A204.1 (cell line): ENCODE measurements around the gene CDCA7L.
"Not testable (repeated sequence)": the region's sequence is repeated elsewhere in the genome, so short reads cannot be mapped to it uniquely, and the experiment has no call there.

ENCODE experiments used
- FAIRE-seq: peaks from 2 replicates; lab custom pipeline; 2012; peaks lifted over from hg19 to GRCh38; lab: Jason Lieb, UNC

The CDCA7L gene

DNA sequence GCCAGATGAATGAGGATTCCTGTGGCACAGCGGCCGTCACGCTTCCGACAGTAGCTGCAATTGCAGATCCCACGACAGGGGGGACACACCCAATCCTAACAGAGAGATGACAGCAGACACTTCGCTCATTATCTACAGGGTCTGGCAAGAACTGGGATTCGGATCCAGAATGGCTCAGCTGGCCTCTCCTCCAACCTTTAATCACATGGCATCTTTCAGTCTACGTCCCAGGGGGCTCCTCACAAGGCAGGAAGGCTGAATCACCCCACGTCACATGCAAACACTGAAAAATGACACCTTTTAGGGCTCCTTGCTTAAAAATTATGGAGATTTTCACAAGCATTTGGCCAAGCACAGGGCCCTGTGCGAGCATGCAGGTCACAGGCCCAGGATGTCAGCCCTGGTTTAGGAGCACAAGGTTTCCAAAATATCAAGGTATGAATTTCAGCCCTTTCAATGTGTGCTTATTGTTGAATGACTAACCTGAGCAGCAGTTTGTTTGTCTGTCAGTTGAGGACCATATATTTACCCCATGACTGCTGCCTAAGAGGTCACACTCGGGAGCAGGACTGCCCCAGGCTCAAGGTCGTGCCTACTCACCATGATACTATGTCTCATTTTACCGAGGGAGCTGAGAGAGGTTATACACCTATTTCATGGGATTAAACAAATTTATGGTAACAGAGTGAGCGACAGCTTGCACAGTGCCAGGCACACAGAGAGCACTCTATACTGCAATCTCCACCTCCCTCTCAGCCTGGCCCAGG lies 42.5 kb downstream of the CDCA7L start:
- FAIRE-seq, result no peak

DNA sequence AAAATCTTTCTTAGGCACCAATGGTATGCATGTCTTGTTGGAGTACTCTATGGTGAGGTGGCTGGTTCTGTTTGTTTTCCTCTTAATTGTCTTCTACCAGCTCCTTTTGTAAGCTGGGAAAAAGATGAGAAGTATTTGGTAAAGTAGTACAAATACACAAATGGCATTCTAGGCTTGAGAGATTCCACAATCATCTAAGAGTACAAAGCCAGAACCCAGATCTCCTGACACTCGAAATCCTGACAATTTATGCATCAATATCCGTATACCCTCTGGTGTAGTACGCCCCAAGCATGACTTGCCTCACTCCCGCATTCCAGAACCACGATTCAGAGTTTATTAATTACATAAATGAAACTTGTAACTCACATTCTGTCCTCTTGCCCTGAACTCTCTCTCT lies 43.5 kb downstream of the CDCA7L start:
- FAIRE-seq, result no peak

DNA sequence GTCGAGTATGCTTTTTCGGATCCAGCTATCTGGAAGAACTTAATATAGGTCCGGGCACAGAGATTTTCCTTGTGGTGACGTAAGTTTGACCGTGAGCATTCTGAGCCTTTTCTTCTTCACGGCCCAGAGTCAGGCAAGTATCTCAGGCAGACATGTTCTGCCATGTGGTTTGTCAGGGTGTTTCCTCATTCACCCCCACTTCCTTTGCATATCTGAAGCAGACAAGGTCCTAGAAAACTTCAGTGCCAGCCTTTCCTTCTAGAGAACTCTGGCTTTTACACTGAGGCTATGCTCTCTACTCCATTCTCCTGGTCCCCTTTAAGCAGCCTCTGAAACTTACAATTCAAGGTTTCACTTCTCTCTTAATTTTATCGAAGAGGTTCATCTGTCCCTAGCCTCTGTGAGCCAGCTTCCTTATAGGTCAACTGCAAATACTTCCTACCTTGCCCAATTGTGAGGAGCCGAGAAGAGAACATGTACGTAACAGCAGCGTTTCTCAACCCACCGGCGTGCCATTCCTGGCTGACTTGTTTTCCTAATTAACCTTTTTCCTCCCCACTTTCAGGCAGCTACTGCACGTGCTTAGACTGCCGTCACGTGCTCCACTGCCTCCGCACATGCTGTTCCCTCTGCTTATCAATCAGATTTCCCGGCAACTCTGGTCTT lies 47.3 kb downstream of the CDCA7L start:
- FAIRE-seq, result no peak

DNA sequence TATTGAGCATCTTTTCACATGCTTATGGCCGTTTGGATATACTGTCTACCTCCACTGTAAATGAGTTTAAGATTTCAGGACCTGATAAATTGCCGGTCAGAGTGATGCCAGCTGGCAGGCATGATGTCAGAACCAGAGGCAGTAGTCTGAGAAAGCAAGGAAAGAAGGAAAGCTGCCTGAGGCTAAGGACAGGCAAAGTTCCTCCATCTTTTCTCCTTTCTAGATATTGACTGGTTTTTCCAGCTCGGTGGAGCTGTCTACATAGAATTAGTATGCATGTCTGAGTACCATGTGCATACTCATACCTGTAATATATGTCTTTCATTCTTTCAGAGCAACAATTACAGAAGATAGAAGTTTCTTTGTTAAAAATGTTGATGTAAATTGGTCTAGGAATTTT lies 52.3 kb downstream of the CDCA7L start:
- no peak for FAIRE-seq

DNA sequence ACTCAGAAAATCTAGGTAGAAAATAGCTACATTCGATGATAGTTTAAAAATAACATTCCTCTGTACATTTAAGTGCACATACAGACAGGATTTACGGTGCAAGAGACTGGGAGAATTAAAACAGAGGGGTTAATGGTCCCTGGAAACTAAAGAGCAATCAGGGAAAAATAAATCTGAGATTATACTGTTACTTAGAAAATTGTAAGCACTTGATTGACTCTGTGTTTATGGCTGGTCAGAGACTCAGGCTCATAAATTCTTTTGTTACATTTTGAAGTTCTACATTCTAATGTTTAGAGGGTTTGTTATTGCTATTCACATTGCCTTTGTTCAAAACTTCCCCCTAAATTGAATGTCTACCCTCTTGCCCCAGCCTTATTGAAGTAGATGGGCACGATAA lies 54.4 kb downstream of the CDCA7L start:
- FAIRE-seq, result no peak

DNA sequence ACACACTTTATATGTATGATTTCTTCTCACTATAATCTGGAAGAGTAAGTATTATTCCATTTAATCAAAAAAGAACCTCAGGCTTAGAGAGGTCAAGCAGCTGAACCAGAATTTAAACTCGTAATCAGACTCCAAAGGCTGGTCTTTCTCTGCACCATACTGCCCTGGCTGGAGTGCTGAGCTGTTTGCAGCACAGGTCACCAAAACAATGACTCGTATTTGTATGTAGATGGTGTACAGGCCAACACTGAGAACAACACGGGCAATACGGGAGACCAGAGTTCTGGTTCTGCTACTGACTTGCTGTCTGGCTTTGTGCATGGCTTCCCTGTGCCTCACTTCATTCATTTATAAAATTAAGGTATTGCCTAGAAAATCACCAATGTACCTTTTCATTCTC lies 57.9 kb downstream of the CDCA7L start:
- FAIRE-seq, result no peak

DNA sequence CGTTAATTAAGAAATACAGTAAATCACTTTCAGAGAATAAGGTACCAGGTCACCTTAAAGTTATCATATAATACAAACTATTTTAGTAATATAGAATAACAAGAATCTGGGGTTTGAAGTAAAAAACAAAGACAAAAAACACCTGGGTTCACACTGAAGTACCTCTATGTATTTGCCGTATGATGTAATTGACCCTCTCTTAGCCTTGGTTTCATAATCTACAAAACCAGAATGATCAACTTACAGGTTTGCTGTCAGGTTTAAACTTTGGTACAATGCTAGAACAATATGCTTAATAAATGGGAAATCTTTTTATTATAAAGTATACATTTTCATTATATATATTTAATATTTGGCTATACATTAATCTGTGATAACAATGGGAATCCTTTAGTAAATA lies 58.3 kb downstream of the CDCA7L start:
- no peak for FAIRE-seq

DNA sequence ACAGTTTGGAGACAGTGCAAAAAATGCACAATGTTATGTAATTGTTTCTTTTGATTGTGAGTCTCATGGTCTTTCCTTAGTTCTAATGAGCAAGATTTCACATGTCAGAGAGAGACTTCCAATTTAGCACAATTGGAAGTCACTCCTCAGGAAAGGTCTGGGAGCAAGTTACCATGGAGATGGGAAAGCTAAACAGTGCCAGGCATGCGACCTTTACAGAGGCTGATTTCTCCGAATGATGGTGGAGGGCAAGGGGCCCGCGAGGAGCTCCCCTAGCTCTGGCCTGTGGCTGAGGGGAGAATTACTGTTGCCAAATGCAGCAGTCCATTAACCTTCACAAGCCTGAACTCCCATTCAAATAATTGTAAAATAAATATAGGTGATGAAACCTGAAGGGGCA lies 59.3 kb downstream of the CDCA7L start:
- no peak for FAIRE-seq

DNA sequence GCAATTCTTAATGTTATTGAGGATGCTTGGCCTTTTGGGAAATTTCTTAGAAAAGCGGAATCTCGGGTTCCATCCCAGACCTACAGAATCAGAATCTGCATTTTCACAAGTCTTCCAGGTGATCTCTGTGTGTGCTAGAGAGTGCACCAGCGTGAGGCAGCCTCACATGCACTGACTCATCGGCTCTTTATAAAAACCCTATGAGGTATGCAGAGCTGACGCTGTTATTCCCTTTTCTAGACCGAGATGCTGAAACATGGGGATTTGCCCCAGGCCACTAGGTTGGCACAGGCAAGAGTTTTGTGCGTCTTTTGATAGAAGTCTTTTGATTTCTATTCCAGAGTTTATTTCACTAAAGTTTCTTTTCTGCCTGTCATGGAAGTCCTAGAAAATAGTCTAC lies 61.2 kb downstream of the CDCA7L start:
- FAIRE-seq, result no peak

DNA sequence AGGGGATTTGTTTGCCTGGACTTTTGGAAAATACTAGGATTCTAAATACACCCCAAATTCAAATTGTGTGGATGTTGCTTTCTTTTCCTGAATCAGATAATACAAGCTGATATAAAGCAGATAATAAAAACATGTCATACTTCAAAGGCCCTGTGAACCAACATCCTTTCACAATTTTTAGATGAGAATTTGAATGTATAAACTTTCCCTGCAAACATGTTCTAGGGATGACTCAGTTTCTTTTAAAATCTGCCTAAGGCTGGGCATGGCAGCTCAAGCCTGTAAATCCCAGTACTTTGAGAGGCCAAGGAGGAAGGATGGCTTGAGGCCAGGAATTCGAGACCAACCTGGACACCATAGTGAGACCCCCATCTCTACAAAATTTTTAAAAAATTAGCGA lies 62.2 kb downstream of the CDCA7L start:
- not testable (repeated sequence) for FAIRE-seq

DNA sequence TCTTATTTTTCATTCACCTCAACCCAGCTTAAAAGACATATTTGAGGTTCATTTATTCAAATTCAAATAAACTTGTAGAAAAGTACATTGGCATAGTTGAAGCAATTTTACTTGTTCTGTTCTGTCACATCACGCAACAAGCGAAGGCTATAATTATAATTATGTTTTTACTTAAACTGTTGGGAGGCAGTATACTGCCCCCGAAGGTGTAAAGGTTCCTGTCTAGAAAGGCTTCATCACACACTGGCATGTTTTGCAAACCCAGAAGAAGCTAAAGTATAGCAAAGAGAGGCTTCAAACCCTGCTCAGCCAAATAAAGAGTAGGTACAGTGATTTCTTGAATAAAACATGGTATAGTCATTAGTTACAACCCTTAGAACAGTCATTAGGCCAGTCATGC lies 62.6 kb downstream of the CDCA7L start:
- no peak for FAIRE-seq

DNA sequence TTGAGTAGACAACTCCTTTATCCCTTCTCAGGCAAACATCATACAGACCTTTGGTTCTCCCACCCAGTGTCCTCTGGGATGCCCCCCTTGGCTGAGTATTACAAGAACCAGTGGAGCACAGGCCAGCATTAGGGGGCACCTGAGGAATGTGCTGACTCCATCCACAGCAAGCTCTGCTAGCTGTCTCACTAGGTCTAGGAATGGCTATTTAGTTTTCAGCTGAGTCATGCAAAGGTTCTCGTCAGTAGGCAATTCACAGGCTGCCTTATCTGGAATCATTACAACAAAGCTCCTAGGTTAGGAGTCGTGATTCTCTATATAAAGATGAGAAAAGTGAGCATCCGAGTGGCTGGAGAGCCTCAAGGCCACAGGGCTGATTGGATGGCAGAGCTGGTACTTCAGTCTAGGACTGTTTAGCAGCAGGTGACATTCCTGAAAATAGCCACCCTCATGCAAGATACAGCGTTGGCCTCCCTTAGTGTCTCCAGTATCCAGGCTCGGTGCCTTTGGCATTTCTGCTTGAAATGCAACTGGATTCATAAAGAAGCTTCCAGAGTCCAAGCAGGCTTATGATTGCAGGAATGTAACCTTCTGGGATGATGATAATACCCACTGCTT lies 75.8 kb downstream of the CDCA7L start:
- no peak for FAIRE-seq

DNA sequence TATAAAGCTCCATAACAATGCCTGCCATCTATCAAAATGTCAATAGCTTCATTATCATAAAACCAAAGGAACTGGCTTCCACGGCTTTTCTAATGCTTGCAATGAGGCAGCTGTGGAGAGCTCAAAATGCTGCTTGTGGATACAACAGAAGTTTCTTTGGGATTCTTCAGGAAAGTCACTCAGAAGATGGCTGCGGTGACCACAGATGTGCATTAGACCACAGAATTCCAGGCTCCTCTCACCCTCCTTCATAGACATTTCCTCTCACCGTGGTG lies 77.2 kb downstream of the CDCA7L start:
- FAIRE-seq, result no peak

DNA sequence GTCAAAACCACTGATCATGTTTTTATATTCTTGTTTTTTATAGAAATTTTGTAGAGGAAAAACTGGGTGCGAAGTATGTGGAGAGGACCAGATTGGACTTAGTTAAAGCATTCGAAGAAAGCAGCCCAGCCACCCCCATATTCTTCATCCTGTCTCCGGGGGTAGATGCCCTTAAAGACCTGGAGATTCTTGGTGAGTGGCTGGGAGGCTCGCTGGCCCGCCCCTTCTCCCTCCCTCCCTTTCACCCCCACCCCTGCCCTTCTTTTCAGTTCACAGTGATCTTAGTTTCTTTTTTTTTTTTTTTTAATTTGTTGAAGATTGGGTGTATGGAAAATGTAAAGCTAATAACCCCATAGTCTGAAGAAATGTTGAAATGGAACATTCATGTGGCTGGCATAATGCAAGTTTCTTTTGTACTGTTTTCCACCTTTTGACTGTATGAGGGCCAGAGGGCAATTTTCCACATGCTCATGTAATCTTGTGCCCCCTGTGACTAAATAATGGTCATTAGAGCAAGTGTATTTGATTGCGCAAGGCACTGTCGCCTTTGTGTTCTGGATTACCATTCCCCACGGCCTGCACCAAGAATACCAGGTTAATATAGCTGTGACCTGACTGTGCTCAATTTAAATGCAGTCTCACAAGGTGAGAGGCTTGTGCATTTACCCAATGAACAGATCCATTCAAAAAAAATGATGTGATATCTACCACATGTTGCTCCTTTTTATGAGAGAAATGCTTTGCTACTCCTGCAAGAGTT lies 77.7 kb downstream of the CDCA7L start:
- FAIRE-seq, result no peak

DNA sequence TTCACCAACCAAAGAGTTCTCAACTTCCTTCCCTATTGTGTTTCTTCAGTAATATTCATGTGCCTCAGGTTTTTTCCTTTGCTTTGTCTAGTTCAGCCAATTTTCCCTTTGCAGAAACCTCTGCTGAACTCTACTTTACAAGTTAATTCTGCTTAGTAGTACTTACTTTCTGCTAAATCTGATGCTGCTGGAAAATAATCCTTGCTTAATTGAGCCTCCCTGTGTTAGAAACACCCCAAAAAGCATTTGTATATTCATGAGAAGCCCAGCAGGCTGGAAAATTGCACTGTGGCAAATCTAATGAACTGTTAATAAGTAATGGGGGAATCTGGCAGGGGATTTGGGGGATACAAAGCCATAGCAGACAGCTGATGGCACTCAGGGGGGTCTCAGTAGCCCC lies 78.5 kb downstream of the CDCA7L start:
- FAIRE-seq, result no peak

DNA sequence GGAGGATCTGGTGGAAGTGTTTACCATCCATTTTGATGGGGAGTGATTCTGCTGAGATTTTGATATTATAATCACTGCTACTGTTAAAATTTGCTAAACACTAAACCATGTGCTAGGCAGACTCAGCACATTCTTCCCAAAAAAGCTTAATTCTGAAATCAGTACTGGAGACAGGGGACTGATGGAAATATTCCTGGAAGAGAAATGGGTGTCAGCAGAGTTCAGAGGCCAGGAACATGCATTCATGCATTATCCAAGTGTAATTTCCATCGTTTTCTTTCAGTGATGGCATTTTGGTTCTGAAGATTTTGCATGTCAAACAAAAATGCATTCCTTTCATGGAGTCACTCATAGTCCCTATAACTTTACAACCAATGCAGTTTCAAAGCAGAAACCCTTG lies 79.0 kb downstream of the CDCA7L start:
- FAIRE-seq, result no peak

DNA sequence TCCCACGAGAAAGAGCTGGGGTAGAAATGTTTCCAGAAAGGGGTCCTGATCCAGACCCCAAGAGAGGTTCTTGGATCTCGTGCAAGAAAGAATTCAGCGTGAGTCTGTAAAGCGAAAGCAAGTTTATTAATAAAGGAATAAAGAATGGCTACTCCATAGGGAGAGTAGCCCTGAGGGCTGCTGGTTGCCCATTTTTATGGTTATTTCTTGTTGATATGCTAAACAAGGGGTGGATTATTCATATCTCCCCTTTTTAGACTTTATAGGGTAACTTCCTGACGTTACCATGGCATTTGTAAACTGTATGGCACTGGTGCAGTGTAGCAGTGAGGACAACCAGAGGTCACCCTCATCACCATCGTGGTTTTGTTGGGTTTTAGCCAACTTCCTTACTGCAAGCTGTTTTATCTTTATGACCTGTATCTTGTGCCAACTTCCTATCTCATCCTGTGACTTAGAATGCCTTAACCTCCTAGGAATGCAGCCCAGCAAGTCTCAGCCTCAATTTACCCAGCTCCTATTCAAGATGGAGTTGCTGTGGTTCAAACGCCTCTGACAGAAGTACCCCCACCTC lies 80.0 kb downstream of the CDCA7L start:
- FAIRE-seq, result not testable (repeated sequence)

DNA sequence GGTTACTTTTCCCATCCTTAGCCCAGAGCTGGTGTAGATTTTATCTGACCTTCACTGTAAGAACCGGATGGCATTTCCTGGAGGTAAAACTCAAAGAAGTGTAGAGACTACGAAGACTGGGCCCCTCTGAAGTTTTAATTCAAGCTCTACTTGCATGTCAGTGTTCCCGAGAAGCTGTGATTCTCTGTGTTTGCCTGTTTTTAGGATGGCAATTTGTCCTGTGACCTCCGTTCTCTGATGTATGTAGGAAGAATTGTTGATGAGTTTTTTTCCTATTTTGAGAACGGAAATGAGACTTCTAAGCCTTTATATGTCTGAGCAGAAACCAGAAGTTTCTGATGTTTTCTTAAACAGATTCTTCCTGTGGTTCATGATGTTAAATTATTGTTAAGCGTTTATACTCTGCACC lies 94.1 kb downstream of the CDCA7L start:
- no peak for FAIRE-seq
